ENCODE measurements around the gene MYO7B.
"Not testable (repeated sequence)": the region's sequence is repeated elsewhere in the genome, so short reads cannot be mapped to it uniquely, and the experiment has no call there.

The MYO7B gene

GRCh38 chr2:127524198-127524834, 11.2 kb upstream of the MYO7B start:
- DNase-seq (ENCODE audit: low spot score), result not testable (repeated sequence)

GRCh38 chr2:127525691-127526131, 9.8 kb upstream of the MYO7B start:
- no peak for DNase-seq (ENCODE audit: low spot score)

GRCh38 chr2:127526132-127527000, 9.1 kb upstream of the MYO7B start, which contains the start of gene IWS1:
Gene IWS1, minus strand, starts transcription at chr2:127526489. Its CDS starts 281 bp downstream, at chr2:127526208.
- DNase-seq (ENCODE audit: low spot score), result peak; percentile 95

- DNase-seq (ENCODE audit: low spot score), result no peak
Observed at GRCh38 chr2:127527001-127527804, 8.3 kb upstream of the MYO7B start.

GRCh38 chr2:127528487-127528886, 7.0 kb upstream of the MYO7B start:
- DNase-seq (ENCODE audit: low spot score), result no peak

GRCh38 chr2:127529416-127529815, 6.1 kb upstream of the MYO7B start:
- DNase-seq (ENCODE audit: low spot score), result not testable (repeated sequence)

- DNase-seq (ENCODE audit: low spot score), result peak; percentile 56
Observed at GRCh38 chr2:127530245-127531140, 5.0 kb upstream of the MYO7B start.

- no peak for DNase-seq (ENCODE audit: low spot score)
Observed at GRCh38 chr2:127531221-127531648, 4.2 kb upstream of the MYO7B start.

GRCh38 chr2:127532296-127532695, 3.2 kb upstream of the MYO7B start:
- no peak for DNase-seq (ENCODE audit: low spot score)

GRCh38 chr2:127535918-127536317, 435 bp downstream of the MYO7B start:
- no peak for DNase-seq (ENCODE audit: low spot score)

- no peak for DNase-seq (ENCODE audit: low spot score)
Observed at GRCh38 chr2:127536707-127537541, 1.4 kb downstream of the MYO7B start.

- no peak for DNase-seq (ENCODE audit: low spot score)
Observed at GRCh38 chr2:127537644-127538043, 2.2 kb downstream of the MYO7B start.

- no peak for DNase-seq (ENCODE audit: low spot score)
Observed at GRCh38 chr2:127541809-127542208, 6.3 kb downstream of the MYO7B start.

GRCh38 chr2:127542231-127542630, 6.7 kb downstream of the MYO7B start:
- DNase-seq (ENCODE audit: low spot score), result no peak

- DNase-seq (ENCODE audit: low spot score), result not testable (repeated sequence)
Observed at GRCh38 chr2:127543013-127543501, 7.6 kb downstream of the MYO7B start.

- no peak for DNase-seq (ENCODE audit: low spot score)
Observed at GRCh38 chr2:127545189-127545588, 9.7 kb downstream of the MYO7B start.

GRCh38 chr2:127545796-127546195, 10.3 kb downstream of the MYO7B start:
- DNase-seq (ENCODE audit: low spot score), result no peak

GRCh38 chr2:127546797-127547196, 11.3 kb downstream of the MYO7B start:
- no peak for DNase-seq (ENCODE audit: low spot score)

GRCh38 chr2:127551221-127551930, 15.9 kb downstream of the MYO7B start:
- DNase-seq (ENCODE audit: low spot score), result no peak

- DNase-seq (ENCODE audit: low spot score), result no peak
Observed at GRCh38 chr2:127552336-127552735, 16.9 kb downstream of the MYO7B start.

Data from COLO829 (cell line).